HG03442 (cell line): ENCODE results near the gene F11.
"Not testable (repeated sequence)": the region's sequence is repeated elsewhere in the genome, so short reads cannot be mapped to it uniquely, and the experiment has no call there.

Experiments
- ATAC-seq: cut with Tn5 transposase; IDR thresholded peaks from one replicate; pipeline ENCODE4 v1.9.1; 2021; ENCODE audit warnings: mild to moderate bottlenecking, moderate library complexity; ENCODE audit not compliant: unreplicated experiment

The F11 gene

DNA sequence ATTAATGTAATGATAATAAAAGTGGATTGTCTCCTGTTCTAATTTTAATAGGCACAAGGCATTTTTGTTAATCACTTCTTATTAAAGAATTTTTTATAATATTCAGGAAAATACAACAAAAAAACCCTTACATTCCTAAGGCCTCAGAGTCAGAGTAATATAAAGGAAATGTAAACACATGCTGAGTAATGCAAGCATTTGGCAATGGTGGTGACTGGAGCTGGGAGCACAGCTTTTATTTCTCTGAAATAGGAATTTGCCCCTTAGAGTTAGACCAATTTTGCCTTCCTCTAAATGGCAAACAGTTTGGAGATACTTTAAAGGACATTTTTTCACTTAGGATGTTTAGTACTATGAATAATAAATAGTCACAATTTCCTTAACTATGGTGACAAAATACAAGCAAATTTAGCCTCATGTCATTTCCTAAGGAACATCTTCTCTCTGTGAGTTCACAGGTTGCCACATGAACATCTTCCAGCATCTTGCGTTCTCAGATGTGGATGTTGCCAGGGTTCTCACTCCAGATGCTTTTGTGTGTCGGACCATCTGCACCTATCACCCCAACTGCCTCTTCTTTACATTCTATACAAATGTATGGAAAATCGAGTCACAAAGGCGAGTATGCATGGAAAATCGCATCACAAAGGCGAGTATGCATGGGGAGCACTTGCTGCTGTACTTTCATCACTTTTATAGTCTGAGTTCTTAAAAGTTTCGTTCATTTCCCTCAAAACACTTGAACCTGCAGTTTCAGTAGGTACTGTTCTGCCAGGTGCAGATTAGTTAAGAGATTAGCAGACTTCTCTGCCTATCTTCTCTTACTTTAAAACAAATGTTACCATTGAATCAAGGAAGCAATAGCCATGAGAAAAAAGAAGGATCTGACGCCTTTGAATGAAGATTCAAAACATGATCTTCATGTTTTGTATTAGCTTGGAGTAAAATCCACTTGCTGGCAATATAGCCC lies 15.9 kb upstream of the F11 start:
- ATAC-seq = no peak

DNA sequence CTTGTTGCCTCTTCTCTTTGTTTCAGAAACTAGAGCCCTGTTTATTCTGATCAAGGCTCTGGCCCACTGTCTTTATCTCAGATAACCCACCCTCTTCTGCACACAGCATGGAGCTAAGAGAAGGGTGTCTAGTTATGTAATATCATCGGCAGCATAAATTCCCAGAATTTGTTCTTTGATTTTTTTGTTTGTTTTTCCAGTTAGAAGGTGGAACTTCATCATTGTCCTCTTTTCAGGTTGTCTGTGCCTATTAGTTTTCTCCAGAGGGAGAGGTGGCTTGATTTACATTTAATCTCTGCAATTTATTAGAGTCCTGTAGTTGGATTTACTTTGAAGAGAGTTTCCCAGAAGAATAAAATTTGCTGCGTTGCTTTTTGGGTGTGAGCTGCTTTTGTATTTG lies 15.2 kb upstream of the F11 start:
- no peak for ATAC-seq

DNA sequence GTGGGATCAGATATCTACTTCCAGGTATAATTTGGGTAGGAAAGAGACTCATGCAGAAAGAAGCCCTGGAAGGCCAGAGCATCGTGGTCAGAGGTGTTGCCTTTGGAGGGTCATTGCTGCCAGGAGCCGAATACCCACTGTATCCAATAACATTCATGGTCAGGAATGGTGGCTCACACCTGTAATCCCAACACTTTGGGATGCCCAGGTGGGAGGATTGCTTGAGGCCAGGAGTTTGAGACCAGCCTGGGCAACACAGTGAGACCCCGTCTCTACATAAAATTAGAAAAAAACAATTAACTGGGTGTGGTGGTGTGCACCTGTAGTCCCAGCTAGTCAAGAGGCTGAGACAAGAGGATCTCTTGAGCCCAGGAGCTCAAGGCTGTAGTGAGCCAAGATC lies 10.9 kb upstream of the F11 start:
- no peak for ATAC-seq

DNA sequence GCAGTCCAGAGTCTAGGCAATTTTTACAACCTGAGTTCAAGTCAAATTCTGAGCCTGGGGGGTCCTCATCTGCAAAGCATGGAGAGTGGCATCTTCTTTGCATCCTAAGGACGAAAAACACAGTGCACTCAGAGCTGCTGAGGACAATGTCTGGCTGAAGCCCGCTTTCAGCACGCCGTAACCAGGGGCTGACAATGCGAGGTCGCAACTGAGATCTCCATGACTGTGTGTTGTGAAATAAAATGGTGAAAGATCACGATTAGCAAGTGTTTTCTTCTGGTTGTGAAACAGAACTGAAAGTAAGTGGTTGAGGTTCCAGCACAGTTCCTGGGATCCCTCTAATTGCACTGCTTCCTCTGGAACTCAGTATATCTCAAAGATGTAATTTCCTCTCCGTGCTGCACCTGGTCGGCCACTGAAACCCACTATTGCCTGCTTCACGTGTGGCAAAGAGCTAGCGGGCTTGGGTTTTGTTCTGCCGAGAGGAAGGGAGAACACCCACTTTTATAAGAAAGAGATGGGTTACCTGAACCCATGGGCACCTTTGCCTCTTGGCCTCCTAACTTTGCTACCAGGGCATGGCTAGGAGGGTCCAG lies 7.7 kb upstream of the F11 start:
- ATAC-seq = no peak

DNA sequence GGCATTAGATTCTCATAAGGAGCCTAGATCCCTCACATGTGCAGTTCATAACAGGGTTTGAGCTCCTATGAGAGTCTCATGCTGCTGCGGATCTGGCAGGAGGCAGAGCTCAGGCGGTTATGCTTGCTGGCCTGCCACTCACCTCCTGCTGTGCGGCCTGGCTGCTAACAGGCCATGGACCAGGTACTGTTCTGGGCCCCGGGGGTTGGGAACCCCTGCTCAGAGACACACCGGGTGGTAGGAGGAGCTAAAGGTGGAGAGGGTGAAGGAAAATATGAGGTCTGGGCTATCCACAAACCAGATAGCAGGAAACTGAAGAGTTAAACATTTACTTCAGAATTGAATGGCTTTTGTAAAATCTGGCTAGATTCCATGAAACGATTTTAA lies 5.9 kb upstream of the F11 start:
- no peak for ATAC-seq

DNA sequence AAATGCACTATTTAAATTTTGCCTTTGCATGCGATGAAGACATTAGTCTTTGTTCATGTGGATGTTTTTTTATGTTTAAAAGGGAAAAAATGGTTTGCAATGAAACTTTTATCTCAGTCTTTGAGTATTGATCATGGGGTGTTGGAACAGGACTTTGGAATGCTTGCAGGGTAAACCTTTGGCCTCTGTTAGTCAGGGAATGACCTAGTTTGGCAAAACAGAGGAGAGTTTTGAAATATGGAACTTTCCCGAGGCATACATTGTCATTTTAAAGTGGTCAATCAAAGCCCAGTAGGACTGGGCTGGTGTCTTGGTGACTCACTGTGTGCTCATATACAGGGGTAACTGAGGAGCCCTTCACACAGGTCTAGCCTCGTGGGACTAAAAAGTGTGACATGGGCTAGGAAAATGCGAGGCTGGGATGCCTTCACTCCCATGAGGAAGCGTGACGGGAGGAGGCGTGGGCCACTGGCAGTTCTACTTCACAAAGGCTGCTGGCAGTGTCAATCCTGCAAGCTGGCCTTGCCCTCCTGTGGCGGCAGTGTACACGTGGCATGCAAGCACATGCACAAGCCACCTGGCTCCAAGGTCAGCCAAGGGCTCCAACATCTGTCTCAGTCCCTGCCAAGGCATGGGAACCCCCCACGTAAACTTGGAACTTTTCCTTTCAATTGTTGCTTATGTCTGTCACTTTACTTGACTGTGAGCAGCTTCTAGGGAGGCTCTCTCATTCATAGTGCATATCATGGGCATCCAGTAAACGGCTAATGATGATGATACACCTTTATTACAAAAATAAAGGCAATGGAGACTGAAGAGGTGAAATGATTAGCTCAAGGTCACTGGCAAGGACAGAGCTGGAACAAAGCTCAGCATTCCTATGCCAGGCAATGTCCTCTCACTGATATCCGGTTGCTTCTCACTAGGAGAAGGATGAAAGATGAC lies 5.2 kb upstream of the F11 start:
- ATAC-seq = no peak

DNA sequence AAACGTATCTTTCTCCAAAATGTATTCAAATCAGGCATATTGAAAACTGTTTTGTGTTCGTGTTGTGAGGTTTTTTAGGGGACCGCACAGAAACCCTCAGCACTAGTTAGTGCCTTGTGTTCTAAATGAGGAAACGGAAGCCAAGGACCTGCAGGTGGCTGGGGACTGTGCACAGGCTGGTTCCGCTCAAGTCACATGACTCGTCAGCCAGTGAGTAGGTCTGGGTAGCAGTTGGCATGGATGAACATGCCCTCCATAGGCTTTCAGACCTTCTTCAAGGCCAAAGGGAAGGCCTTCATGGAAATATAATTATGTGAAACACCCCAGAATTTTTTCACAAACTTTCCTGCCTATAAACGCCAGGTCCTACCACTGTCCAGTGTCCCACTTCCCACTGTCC lies 1.3 kb upstream of the F11 start:
- ATAC-seq = no peak

DNA sequence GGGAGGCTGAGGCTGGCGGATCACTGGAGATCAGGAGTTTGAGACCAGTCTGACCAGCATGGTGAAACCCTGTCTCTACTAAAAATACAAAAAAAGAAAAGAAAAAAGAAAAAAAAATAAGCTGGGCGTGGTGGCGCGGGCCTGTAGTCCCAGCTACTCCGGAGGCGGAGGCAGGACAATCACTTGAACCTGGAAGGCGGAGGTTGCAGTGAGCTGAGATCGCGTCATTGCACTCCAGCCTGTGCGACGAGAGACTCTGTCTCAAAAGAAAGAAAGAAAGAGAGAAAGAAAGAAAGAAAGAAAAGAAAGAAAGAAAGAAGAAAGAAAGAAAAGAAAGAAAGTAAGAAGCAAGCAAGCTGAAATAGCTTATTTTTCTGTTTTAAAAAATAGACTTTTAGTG lies 739 bp upstream of the F11 start:
- not testable (repeated sequence) for ATAC-seq

DNA sequence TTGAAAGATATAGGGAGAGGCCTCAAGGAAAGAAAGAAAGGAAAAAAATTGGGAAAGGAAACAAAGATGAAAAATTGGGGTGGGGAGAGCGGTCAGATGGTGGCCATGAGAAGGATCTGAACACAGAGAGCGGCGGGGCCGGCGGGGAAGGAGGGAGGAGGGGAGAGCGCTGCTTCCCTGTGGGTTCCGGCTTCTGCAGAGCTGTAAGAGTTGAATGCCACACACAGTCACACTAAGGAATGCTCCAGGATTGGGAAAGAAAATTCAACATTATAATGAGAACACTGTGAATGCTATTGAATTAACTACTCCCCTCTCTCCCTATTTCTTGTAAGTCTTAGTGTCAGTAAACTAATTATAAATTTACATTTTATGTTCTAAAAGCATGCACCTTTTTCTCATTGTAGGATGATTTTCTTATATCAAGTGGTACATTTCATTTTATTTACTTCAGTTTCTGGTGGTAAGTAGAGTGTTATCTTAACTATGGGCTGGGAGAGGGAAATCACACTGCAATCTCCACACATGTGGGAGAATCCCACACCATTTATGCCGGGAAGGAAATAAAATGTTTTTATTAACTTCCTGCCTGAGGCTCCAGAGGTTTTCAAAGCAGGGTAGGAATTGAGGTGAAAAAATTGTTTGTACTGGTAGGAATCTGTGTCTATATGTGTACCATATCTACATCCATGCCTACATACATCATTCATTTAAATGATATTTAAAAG lies 904 bp downstream of the F11 start:
- no peak for ATAC-seq

DNA sequence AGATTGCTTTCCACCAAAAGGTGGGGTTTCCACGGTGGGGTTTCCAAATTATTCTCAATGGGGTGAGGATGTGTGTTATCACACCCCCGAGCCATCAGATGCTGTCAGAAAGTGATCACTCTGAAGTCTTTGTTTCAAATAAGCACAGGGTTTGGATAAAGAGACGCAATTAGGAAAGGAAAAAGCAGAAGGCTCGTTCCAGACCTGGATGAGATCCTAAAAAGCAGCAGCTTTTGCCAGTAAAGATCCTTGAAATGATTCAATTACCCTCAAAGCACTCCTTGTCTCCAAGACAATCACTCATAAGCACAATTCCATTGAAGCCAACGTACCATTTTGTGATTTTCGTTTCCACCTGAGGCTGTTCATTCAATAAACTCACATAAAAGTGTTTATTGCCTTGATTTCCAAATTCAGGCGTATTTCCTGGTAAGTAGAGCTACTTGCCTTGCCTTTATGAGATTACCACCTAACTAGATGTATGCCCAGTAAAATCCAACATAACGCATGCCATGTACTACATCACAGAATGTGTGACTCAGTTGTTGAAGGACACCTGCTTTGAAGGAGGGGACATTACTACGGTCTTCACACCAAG lies 5.2 kb downstream of the F11 start:
- no peak for ATAC-seq

DNA sequence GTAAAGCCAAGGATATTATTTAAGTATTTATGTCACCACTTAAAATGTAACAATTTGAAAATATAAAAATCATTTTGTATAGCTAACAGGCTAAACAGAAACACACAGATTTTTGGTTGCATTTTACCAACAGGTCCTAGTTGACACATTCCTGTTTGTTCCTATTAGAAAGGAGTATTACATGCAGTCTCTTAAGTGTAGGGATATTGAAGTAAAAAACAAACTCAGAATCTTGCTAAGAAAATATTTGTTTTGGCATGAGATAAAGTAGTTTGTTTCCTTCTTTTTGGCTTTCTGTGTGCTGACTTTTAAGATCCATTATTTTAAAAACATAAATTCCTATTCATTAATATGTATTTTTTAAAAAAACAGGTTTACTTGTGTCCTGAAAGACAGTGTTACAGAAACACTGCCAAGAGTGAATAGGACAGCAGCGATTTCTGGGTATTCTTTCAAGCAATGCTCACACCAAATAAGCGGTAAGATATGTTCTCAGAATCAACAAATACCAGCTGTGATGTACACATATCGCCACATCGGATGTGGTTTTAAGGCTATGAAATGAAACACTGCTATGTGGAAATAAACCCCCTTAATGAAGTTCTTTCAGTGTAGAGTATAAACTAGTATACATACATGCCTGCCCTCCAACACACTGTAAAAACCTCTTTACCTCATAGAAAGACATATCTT lies 6.9 kb downstream of the F11 start:
- no peak for ATAC-seq

DNA sequence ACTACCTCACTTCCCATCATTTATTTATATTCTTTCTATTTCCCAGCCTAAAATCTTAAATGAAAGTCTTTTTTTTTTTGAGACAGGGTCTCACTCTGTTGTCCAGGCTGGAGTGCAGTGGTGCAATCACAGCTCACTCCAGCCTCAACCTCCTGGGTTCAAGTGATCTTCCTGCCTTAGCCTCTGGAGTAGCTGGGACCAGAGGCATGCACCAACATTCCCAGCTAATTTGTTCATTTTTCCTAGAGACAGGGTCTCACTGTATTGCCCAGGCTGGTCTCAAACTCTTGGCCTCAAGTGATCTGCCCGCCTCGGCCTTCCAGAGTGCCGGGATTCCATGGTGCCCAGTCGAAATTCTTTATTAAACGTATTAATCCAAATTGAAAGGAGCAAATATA lies 7.4 kb downstream of the F11 start:
- ATAC-seq = not testable (repeated sequence)

DNA sequence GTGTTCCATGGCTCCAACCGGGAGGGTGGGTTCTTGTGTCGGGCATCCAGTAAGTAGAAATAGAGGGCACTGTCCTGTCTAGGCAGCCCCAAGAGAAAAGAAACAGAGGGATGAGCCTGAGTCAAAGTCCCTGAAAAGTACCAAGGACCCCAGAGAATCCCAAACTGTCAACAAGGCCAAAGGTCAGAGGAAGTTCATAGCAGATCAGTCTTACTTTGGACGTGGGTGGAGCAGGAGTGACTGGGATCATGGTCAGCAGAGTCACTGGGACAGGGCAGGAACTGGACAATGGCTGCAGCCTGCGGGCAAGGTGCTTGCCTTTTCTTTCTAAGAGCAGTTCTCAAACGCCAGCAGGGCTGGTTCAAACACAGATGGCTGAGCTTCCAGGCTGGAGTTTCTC lies 17.3 kb downstream of the F11 start:
- no peak for ATAC-seq

DNA sequence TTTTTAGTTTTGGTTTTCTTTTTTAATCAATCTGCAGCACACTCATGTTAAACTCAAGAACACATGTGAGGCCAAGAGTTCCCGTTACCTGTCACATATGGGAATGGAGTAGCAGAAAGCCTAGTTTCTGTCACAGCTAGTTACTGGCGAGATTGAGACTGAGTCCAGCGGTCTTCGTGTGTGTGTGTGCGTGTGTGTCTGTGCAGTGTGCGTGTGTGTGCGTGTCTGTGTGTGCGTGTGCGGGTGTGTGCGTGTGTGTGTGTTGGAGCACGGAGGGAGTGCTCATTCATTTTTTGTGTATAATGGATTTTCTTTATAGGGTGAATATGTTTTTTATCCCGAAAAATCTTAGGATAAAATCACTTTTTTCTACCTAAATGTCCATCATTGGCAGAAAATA lies 19.2 kb downstream of the F11 start:
- no peak for ATAC-seq

DNA sequence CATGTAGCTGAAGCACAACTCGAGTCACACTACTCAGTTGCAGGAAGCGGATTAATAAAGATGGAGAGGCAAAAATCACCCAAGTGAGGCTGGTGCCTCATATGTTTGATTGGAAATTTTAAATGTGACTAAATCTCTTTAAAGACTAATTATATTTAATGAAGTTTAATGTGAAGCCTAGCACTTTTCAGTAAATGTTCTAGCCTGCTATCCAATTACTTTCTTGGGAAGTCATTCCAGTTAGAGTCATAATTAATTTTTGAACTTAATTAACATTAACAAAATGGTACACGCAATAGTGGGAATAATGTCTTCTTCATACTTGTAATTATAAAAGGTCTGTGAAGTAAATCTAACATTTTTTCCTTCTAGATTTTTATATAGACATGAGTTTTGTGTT lies 20.6 kb downstream of the F11 start:
- no peak for ATAC-seq

DNA sequence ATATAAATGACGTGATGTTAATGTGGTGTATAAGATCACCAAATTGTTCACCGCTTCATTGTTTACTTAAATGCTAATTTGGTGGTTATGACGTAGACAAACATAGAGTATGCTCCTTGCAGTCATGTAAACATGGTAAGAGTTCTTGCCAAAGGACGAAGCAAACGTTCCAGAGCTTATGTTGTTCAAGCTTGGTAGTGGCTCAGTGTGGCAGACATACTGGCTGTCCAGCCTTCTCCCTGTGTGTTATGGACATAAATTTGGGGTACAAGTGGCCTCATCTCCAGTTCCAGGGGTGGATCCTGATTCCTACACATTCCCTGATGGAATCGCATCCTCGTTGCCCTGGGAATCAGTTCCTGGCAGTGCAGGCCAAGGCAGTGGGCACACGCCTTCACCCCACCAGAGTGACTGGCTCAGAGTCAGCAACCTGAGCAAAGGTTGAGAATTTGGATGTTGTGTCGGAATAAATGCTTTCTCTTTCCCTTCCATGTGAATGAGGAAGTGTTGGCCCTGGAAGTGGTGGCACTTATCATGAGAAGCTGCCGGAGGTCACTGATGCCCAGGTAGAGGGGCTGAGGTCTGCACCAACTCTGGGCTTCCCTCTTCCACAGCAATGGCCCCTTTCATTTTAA lies 25.4 kb downstream of the F11 start:
- no peak for ATAC-seq

DNA sequence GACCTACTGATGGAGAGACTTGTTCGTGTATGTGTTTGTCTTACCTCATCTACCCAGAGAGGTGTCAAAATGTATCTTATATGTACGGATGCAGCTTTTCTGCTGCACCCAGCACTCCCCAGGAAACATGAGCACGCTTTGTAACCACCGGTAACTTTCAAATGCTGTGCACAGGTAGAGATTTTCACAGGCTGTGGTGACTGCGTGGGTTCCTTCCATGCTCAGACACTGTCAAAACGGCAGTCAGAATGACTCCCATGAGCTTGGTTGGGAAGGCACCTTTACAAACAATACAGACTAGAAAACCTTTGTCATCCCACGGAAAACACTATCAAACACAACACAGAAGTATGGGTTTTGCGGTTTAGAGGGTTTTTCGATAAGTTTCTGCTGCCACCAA lies 28.2 kb downstream of the F11 start:
- ATAC-seq = no peak

DNA sequence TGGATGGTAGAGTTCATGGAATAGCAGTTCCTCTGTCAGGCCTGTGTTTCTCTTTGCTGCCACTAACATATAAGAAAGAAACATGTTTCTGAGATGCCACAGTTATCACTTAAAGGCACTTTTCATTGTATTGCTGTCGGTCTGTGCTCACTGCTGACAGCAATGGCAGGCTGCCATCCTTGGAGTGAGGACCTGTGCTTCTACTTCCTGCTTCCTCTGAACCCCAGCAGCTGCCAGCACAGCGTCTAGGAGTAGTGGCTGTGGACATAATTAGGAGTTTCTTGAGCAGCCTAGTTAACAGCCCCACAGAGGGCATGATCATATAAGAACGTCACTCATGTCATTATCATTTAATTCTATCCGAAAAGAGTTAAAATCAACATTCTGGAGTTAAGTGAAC lies 30.5 kb downstream of the F11 start:
- no peak for ATAC-seq

DNA sequence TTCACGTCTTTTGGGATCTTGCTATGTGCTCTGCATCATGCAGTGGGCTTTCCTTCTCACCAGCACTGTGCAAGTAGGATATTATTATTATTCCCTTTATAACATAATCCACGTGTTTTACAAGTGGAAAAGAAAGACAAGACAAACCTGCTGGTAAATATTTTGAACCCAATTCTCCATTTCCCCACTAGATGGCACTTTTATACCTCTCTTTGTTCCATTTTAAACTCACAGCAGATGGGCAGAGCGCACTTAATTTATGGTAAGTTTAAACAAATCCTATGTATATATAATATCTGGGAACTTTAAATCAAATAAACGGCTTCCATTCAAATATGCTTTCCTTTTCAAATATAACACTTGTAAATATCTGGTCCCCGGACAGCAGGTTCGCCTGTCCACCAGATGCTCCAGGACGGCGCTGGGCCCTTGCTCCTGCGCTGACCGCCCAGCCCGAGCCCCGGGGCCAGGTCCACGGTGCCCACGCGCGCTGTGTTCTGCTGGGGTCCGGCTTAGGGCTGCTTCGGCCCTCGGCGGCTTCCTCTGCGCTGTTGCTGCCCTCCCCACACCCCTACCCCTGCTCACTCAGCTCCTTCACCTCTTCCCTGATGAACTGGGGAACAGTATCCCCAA lies 31.1 kb downstream of the F11 start:
- ATAC-seq = no peak
